HCT116 (cell line): ENCODE results near the gene UBALD2.

Source experiments
- EZH2 ChIP-seq: fragments of 200-600 bp; sonication (generic); IDR thresholded peaks from 2 replicates; pipeline ENCODE4 v1.6.1; 2017; ENCODE audit warnings: antibody characterized with exemption, mixed run types
- JUND ChIP-seq: IDR thresholded peaks from 2 replicates; pipeline ENCODE4 v1.6.1; 2012
- POLR2A ChIP-seq: IDR thresholded peaks from 2 replicates; pipeline ENCODE4 v1.7.0; 2011; ENCODE audit warnings: borderline replicate concordance; ENCODE audit not compliant: insufficient read depth, insufficient read length; ENCODE audit errors: extremely low read depth
- RAD21 ChIP-seq: IDR thresholded peaks from 2 replicates; pipeline ENCODE4 v1.6.1; 2012; ENCODE audit warnings: low read depth, mild to moderate bottlenecking
- SP1 ChIP-seq: IDR thresholded peaks from 2 replicates; pipeline ENCODE4 v1.6.1; 2012; ENCODE audit warnings: low read depth
- SRF ChIP-seq: IDR thresholded peaks from 2 replicates; pipeline ENCODE4 v1.6.1; 2012; ENCODE audit warnings: low read depth
- YY1 ChIP-seq: IDR thresholded peaks from 2 replicates; pipeline ENCODE4 v1.6.1; 2011; ENCODE audit warnings: low read length, low read depth, moderate library complexity, mild to moderate bottlenecking; ENCODE audit not compliant: insufficient replicate concordance; ENCODE audit errors: extremely low read depth
- TF ChIP-seq, protein P1 (sequence below), 3 experiments: fragments of 200-600 bp in 1 of 3; sonication (generic) in 1 of 3; IDR thresholded peaks in 2 of 3; conservative IDR thresholded peaks in 1 of 3; 2 replicates each; pipeline ENCODE4 v1.5.1; 2012 to 2017; ENCODE audit warnings: low read depth in 2 of 3, low read length in 2 of 3, antibody characterized with exemption in 1 of 3, borderline replicate concordance in 1 of 3, control low read depth in 1 of 3, mild to moderate bottlenecking in 1 of 3, mixed read lengths in 1 of 3, mixed run types in 1 of 3, moderate library complexity in 1 of 3; ENCODE audit not compliant: insufficient read depth in 1 of 3
- TF ChIP-seq, protein P2 (sequence below): IDR thresholded peaks from 2 replicates; pipeline ENCODE4 v1.6.1; 2012; ENCODE audit warnings: low read depth
- TF ChIP-seq, protein P3 (sequence below): IDR thresholded peaks from 2 replicates; pipeline ENCODE4 v1.6.1; 2012

DNA sequence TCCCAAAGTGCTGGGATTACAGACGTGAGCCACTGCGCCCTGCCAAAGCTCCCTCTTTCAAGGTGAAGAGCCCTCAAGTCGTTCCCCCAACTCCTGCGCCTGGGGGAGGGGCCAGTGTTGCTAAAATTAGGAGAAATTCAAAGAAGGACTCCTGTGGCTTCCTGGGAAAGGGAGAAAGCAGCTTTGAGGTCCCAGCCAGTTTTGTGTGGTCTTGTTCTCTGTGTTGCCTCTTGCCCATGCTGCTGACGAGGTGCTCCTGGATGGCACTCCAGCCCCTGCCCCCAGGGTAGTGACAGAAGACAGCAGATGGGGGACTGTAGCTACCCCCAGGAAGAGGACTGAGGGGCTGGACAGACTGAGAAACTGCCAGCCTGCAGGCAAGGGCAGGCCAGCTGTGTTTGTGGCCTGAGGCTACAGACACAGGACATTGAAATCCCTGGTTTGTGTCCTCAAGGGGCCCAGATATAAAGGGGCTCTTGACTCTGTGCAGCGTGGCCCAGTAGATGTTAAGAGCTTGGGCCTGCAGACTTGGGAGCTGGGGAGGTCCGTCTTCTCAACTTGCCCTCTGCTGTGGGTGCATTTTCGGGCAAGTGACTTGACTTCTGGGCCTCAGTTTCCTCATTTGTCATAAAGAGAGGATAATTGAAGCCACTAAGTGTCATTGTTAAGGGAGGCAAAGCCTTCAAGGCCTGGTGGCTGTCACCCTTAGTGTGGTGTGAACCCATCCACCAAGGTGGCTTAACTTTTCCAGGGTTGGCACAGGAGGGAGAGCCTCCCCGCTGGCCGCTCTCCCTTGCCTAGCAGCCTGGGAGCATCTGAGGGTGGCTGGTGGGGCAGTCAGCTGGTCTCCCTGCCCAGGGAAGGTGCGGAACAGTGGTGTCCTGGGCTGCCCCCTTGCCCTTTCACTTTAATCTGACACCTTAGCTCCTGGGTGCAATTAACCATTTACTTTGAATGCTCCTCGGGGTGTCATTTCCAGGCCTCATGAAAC, 4.1 kb downstream of the UBALD2 start:
- TF ChIP-seq, protein P1, sequence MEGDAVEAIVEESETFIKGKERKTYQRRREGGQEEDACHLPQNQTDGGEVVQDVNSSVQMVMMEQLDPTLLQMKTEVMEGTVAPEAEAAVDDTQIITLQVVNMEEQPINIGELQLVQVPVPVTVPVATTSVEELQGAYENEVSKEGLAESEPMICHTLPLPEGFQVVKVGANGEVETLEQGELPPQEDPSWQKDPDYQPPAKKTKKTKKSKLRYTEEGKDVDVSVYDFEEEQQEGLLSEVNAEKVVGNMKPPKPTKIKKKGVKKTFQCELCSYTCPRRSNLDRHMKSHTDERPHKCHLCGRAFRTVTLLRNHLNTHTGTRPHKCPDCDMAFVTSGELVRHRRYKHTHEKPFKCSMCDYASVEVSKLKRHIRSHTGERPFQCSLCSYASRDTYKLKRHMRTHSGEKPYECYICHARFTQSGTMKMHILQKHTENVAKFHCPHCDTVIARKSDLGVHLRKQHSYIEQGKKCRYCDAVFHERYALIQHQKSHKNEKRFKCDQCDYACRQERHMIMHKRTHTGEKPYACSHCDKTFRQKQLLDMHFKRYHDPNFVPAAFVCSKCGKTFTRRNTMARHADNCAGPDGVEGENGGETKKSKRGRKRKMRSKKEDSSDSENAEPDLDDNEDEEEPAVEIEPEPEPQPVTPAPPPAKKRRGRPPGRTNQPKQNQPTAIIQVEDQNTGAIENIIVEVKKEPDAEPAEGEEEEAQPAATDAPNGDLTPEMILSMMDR (IDR thresholded peaks at IDR 0.05 in 2 of 3, conservative IDR thresholded peaks at IDR 0.05 in 1 of 3; ENCODE audit: borderline replicate concordance in 1 of 3, insufficient read depth in 1 of 3, low read depth in 2 of 3, low read length in 2 of 3) = no peak
- TF ChIP-seq, protein P2, sequence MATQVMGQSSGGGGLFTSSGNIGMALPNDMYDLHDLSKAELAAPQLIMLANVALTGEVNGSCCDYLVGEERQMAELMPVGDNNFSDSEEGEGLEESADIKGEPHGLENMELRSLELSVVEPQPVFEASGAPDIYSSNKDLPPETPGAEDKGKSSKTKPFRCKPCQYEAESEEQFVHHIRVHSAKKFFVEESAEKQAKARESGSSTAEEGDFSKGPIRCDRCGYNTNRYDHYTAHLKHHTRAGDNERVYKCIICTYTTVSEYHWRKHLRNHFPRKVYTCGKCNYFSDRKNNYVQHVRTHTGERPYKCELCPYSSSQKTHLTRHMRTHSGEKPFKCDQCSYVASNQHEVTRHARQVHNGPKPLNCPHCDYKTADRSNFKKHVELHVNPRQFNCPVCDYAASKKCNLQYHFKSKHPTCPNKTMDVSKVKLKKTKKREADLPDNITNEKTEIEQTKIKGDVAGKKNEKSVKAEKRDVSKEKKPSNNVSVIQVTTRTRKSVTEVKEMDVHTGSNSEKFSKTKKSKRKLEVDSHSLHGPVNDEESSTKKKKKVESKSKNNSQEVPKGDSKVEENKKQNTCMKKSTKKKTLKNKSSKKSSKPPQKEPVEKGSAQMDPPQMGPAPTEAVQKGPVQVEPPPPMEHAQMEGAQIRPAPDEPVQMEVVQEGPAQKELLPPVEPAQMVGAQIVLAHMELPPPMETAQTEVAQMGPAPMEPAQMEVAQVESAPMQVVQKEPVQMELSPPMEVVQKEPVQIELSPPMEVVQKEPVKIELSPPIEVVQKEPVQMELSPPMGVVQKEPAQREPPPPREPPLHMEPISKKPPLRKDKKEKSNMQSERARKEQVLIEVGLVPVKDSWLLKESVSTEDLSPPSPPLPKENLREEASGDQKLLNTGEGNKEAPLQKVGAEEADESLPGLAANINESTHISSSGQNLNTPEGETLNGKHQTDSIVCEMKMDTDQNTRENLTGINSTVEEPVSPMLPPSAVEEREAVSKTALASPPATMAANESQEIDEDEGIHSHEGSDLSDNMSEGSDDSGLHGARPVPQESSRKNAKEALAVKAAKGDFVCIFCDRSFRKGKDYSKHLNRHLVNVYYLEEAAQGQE = no peak
- no peak for TF ChIP-seq POLR2A
- no peak for TF ChIP-seq EZH2
- no peak for TF ChIP-seq YY1
- no peak for TF ChIP-seq SP1
- TF ChIP-seq, protein P3, sequence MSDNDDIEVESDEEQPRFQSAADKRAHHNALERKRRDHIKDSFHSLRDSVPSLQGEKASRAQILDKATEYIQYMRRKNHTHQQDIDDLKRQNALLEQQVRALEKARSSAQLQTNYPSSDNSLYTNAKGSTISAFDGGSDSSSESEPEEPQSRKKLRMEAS = no peak
- no peak for TF ChIP-seq SRF
- TF ChIP-seq JUND = no peak
- no peak for TF ChIP-seq RAD21
